GM12892 (cell line): Measurements from ENCODE around the gene CBS.

Source experiments
- POLR2A ChIP-seq: IDR thresholded peaks from 2 replicates; pipeline ENCODE4 v1.6.1; 2011; ENCODE audit warnings: low read depth, low read length, control low read depth
- POLR2AphosphoS5 ChIP-seq: IDR thresholded peaks from 2 replicates; pipeline ENCODE4 v1.6.1; 2011; ENCODE audit warnings: low read depth, low read length, control low read depth
- TAF1 ChIP-seq: IDR thresholded peaks from 2 replicates; pipeline ENCODE4 v1.6.1; 2011; ENCODE audit warnings: low read depth, mild to moderate bottlenecking, control low read depth, low read length, borderline replicate concordance

DNA sequence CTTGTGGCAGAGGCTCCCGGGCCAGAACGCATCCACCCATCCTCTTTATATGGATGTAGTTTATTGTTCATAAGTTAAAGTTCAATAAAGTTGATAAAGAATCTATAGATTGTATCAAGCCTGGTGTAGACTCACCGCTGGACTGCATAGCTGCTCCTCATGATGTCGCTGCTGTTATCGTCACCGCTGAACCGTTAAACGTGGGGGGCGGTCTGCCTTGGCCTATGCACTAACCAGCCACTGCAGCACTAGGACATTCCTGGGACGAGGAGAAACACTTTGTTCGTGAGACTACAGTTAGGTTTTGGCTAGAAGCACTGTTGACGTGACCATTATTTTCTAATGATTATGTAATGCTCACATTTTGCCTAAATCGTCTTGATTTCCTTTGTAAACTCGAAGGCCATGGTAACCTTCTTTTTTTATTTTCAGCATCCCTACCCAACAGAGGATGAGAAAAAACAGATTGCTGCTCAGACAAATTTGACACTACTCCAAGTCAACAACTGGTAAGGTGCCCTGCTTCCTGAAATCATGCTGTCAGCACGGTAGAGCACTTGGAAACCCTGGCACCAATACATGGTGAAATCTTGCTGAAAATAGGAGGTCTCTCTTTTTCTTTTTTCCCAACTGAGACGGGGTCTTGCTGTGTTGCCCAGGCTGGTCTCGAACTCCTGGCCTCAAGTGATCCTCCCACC is 51.0 kb downstream of the CBS start:
- TF ChIP-seq POLR2A, result no peak
- no peak for TF ChIP-seq POLR2AphosphoS5
- no peak for TF ChIP-seq TAF1
